ENCODE results near the gene MED13. TPM values are rescaled to one million over a fixed set of nuclear protein-coding genes. Genes with fewer than 3 reads are reported as not detected.

MED13 gene
- total RNA-seq, result 10 to 100 TPM; 69.2 to 93.9 TPM
- polyA plus RNA-seq (ENCODE audit: insufficient read length in 2 of 2), result 10 to 100 TPM; 23.7 to 39.2 TPM
- long read RNA-seq, donor 1, partial matches to known transcripts, result 5 of 6 reads
- long read RNA-seq, donor 1, other reads (novel, unspliced or antisense), result 0 of 6 reads
- long read RNA-seq, donor 2, result 0 reads
- long read RNA-seq, donor 3, result 0 reads
- long read RNA-seq, donor 4, result 0 reads

- peak in 4 of 6 donors; percentile 19 to 75 (median 44) for DNase-seq (ENCODE audit: low read depth in 4 of 6, low spot score in 6 of 6)
- H3K27ac ChIP-seq (ENCODE audit: low read depth, low read length), result peak within 1 kb of the TSS; percentile 99
- H3K27me3 ChIP-seq (ENCODE audit: control insufficient read depth, insufficient read depth, low read length), result no peaks in the 10 kb centered on the region
- H3K36me3 ChIP-seq (ENCODE audit: control insufficient read depth, insufficient read depth, low read length), result peaks cover 8% of the 10 kb centered on the region
- H3K4me3 ChIP-seq (ENCODE audit: low read depth, low read length), result peak within 1 kb of the TSS; percentile 96
- H3K9me3 ChIP-seq (ENCODE audit: control insufficient read depth, insufficient read depth, low read length), result no peaks in the 10 kb centered on the region
- H3K4me1 ChIP-seq (ENCODE audit: control insufficient read depth, insufficient read depth, low read length), result peaks cover 6% of the 10 kb centered on the region
- WGBS (ENCODE audit: insufficient coverage), result 0% methylated on average over 48 of the region's 79 CpGs
These were observed at the start of gene MED13 for GRCh38 chr17:62064791-62065563. TSS of gene MED13 (minus strand) at chr17:62065278. CDS start at chr17:62065205, 73 bp downstream.

- WGBS (ENCODE audit: insufficient coverage), result no CpG with 5 or more reads among the region's 2 CpGs
- DNase-seq (ENCODE audit: low read depth in 4 of 6, low spot score in 6 of 6), result peak in 2 of 6 donors; percentile 6 to 58
These were observed 47.2 kb upstream of the MED13 start for GRCh38 chr17:62112229-62112628.

GRCh38 chr17:62111562-62112171 is 46.6 kb upstream of the MED13 start:
- no peaks in the 10 kb centered on the region for H3K9me3 ChIP-seq (ENCODE audit: control insufficient read depth, insufficient read depth, low read length)
- no peak overlapping the region for H3K4me3 ChIP-seq (ENCODE audit: low read depth, low read length)
- DNase-seq (ENCODE audit: low read depth in 4 of 6, low spot score in 6 of 6), result no peak
- H3K36me3 ChIP-seq (ENCODE audit: control insufficient read depth, insufficient read depth, low read length), result no peaks in the 10 kb centered on the region
- whole genome bisulfite sequencing (ENCODE audit: insufficient coverage), result 54% methylated on average over 3 of the region's 7 CpGs
- no peaks in the 10 kb centered on the region for H3K4me1 ChIP-seq (ENCODE audit: control insufficient read depth, insufficient read depth, low read length)
- H3K27me3 ChIP-seq (ENCODE audit: control insufficient read depth, insufficient read depth, low read length), result no peaks in the 10 kb centered on the region
- no peak overlapping the region for H3K27ac ChIP-seq (ENCODE audit: low read depth, low read length)

More at GRCh38 chr17:62112229-62112628, 47.2 kb upstream of the MED13 start:
- Histone ChIP-seq H3K36me3 (ENCODE audit: control insufficient read depth, insufficient read depth, low read length) (no peaks in the 10 kb centered on the region), H3K27ac (ENCODE audit: low read depth, low read length) (no peak overlapping the region), H3K27me3 (ENCODE audit: control insufficient read depth, insufficient read depth, low read length) (no peaks in the 10 kb centered on the region), H3K4me1 (ENCODE audit: control insufficient read depth, insufficient read depth, low read length) (no peaks in the 10 kb centered on the region), H3K9me3 (ENCODE audit: control insufficient read depth, insufficient read depth, low read length) (no peaks in the 10 kb centered on the region), H3K4me3 (ENCODE audit: low read depth, low read length) (no peak overlapping the region)

- DNase-seq (ENCODE audit: low read depth in 4 of 6, low spot score in 6 of 6), result no peak
- H3K4me1 ChIP-seq (ENCODE audit: control insufficient read depth, insufficient read depth, low read length), result no peaks in the 10 kb centered on the region
- no peaks in the 10 kb centered on the region for H3K27me3 ChIP-seq (ENCODE audit: control insufficient read depth, insufficient read depth, low read length)
- WGBS (ENCODE audit: insufficient coverage), result no CpG with 5 or more reads among the region's 3 CpGs
- no peaks in the 10 kb centered on the region for H3K36me3 ChIP-seq (ENCODE audit: control insufficient read depth, insufficient read depth, low read length)
- no peak overlapping the region for H3K4me3 ChIP-seq (ENCODE audit: low read depth, low read length)
- H3K9me3 ChIP-seq (ENCODE audit: control insufficient read depth, insufficient read depth, low read length), result no peaks in the 10 kb centered on the region
- no peak overlapping the region for H3K27ac ChIP-seq (ENCODE audit: low read depth, low read length)
These were observed 45.9 kb upstream of the MED13 start for GRCh38 chr17:62110923-62111484.

GRCh38 chr17:62109924-62110323 is 44.8 kb upstream of the MED13 start:
- Histone ChIP-seq H3K27me3 (ENCODE audit: control insufficient read depth, insufficient read depth, low read length) (no peaks in the 10 kb centered on the region), H3K27ac (ENCODE audit: low read depth, low read length) (no peak overlapping the region), H3K4me3 (ENCODE audit: low read depth, low read length) (no peak overlapping the region), H3K36me3 (ENCODE audit: control insufficient read depth, insufficient read depth, low read length) (no peaks in the 10 kb centered on the region), H3K4me1 (ENCODE audit: control insufficient read depth, insufficient read depth, low read length) (no peaks in the 10 kb centered on the region), H3K9me3 (ENCODE audit: control insufficient read depth, insufficient read depth, low read length) (no peaks in the 10 kb centered on the region)
- 100% methylated on average over 2 of the region's 4 CpGs for WGBS (ENCODE audit: insufficient coverage)
- no peak for DNase-seq (ENCODE audit: low read depth in 4 of 6, low spot score in 6 of 6)

- no peaks in the 10 kb centered on the region for H3K9me3 ChIP-seq (ENCODE audit: control insufficient read depth, insufficient read depth, low read length)
- DNase-seq (ENCODE audit: low read depth in 4 of 6, low spot score in 6 of 6), result no peak
- no peaks in the 10 kb centered on the region for H3K4me1 ChIP-seq (ENCODE audit: control insufficient read depth, insufficient read depth, low read length)
- 20% methylated on average over 1 of the region's 2 CpGs for WGBS (ENCODE audit: insufficient coverage)
- H3K27ac ChIP-seq (ENCODE audit: low read depth, low read length), result no peak overlapping the region
- no peaks in the 10 kb centered on the region for H3K36me3 ChIP-seq (ENCODE audit: control insufficient read depth, insufficient read depth, low read length)
- H3K4me3 ChIP-seq (ENCODE audit: low read depth, low read length), result no peak overlapping the region
- no peaks in the 10 kb centered on the region for H3K27me3 ChIP-seq (ENCODE audit: control insufficient read depth, insufficient read depth, low read length)
These were observed 44.4 kb upstream of the MED13 start for GRCh38 chr17:62109378-62109902.

GRCh38 chr17:62105861-62106260 is 40.8 kb upstream of the MED13 start:
- no peaks in the 10 kb centered on the region for H3K4me1 ChIP-seq (ENCODE audit: control insufficient read depth, insufficient read depth, low read length)
- WGBS (ENCODE audit: insufficient coverage), result 100% methylated on average over 1 of the region's 1 CpG
- no peak for DNase-seq (ENCODE audit: low read depth in 4 of 6, low spot score in 6 of 6)
- H3K9me3 ChIP-seq (ENCODE audit: control insufficient read depth, insufficient read depth, low read length), result no peaks in the 10 kb centered on the region
- no peaks in the 10 kb centered on the region for H3K36me3 ChIP-seq (ENCODE audit: control insufficient read depth, insufficient read depth, low read length)
- no peak overlapping the region for H3K4me3 ChIP-seq (ENCODE audit: low read depth, low read length)
- no peaks in the 10 kb centered on the region for H3K27me3 ChIP-seq (ENCODE audit: control insufficient read depth, insufficient read depth, low read length)
- H3K27ac ChIP-seq (ENCODE audit: low read depth, low read length), result no peak overlapping the region

GRCh38 chr17:62105357-62105756 is 40.3 kb upstream of the MED13 start:
- Histone ChIP-seq H3K4me3 (ENCODE audit: low read depth, low read length) (no peak overlapping the region), H3K36me3 (ENCODE audit: control insufficient read depth, insufficient read depth, low read length) (no peaks in the 10 kb centered on the region), H3K27me3 (ENCODE audit: control insufficient read depth, insufficient read depth, low read length) (no peaks in the 10 kb centered on the region), H3K27ac (ENCODE audit: low read depth, low read length) (no peak overlapping the region), H3K9me3 (ENCODE audit: control insufficient read depth, insufficient read depth, low read length) (no peaks in the 10 kb centered on the region), H3K4me1 (ENCODE audit: control insufficient read depth, insufficient read depth, low read length) (no peaks in the 10 kb centered on the region)
- DNase-seq (ENCODE audit: low read depth in 4 of 6, low spot score in 6 of 6), result no peak
- WGBS (ENCODE audit: insufficient coverage), result 75% methylated on average over 1 of the region's 3 CpGs

- no peak for DNase-seq (ENCODE audit: low read depth in 4 of 6, low spot score in 6 of 6)
- Histone ChIP-seq H3K27ac (ENCODE audit: low read depth, low read length) (no peak overlapping the region), H3K4me3 (ENCODE audit: low read depth, low read length) (no peak overlapping the region), H3K27me3 (ENCODE audit: control insufficient read depth, insufficient read depth, low read length) (no peaks in the 10 kb centered on the region), H3K9me3 (ENCODE audit: control insufficient read depth, insufficient read depth, low read length) (no peaks in the 10 kb centered on the region), H3K4me1 (ENCODE audit: control insufficient read depth, insufficient read depth, low read length) (no peaks in the 10 kb centered on the region), H3K36me3 (ENCODE audit: control insufficient read depth, insufficient read depth, low read length) (no peaks in the 10 kb centered on the region)
- 73% methylated on average over 3 of the region's 4 CpGs for WGBS (ENCODE audit: insufficient coverage)
These were observed 36.4 kb upstream of the MED13 start for GRCh38 chr17:62101515-62101914.

Data from spinal cord (tissue), 10 donors.